ENCODE measurements around the gene ZNF808. TPM values are rescaled to one million over a fixed set of nuclear protein-coding genes. Genes with fewer than 3 reads are reported as not detected.
A peak's percentile ranks its signal among the peaks of the same experiment; 100 is the strongest.
"Not testable (repeated sequence)": the region's sequence is repeated elsewhere in the genome, so short reads cannot be mapped to it uniquely, and the experiment has no call there.

The ZNF808 gene
- 10 to 100 TPM; 12.6 to 63.9 (median 25.3) TPM for total RNA-seq

DNA sequence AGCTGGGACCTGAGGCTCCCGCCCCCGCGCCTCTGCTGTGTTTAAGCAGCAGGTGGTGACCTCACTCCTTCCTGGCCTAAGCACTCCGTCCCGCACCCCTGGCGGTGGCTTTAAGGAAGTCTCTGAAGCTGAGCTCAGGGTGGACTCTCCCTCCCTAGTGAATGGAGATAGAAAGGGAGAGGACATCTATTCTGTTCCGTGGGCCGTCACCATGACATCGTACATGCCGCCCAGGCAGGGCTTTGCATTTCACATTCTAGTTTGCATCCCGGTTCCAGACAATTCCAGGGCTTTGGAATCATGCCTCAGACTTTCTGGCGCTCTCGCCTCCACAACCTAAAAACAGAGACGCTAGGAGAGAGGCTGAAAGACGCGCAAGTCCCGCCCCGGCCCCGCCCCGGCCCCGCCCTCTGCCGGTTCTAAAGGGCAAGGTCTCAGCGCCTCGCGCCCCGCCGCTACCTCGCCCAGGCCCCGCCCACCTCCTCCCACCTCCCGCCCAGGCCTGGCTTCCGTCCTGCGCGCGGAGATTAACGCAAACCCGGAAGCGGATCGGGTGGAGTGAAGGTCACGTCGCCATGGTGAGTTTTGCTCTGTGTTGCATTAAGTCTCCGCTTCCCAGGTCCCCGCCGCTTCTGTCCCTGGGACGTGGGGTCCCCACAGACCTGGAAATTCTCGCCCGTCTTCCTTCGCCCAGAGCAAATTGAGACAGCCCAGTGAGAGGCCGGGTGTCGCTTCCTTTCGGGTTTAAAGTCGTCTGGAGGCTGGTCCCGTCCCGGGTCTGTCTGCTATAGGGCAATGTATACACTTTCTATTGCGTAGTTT lies at the start of gene ZNF808:
Gene ZNF808, plus strand, starts transcription at position 535 of the 822 bp plus-strand sequence. CDS start 15,617 bp downstream, outside the sequence.
- peak; percentile 95 to 100 for DNase-seq
- peak; percentile 99 for ATAC-seq (ENCODE audit: low FRiP score in 2 of 2)
- peaks cover 10 to 18% (median 13%) of the 10 kb centered on the region in 4 donors for H3K4me1 ChIP-seq
- H3K36me3 ChIP-seq = peaks cover 0 to under 1% (median 0%) of the 10 kb centered on the region in 4 donors
- H3K27ac ChIP-seq = peak within 1 kb of the TSS; percentile 88 to 95 (median 89)
- peak within 1 kb of the TSS; percentile 76 to 81 (median 77) for H3K4me3 ChIP-seq
- H3K27me3 ChIP-seq = no peaks in the 10 kb centered on the region
- TF ChIP-seq EP300 (IDR thresholded peaks at IDR 0.05) = no peak
- TF ChIP-seq POLR2A (IDR thresholded peaks at IDR 0.05) = peak in 2 of 4 donors; percentile 61 to 62
- peak; percentile 33 to 86 (median 83) for TF ChIP-seq CTCF (IDR thresholded peaks at IDR 0.05)
- peak; percentile 80 to 84 for TF ChIP-seq POLR2AphosphoS5 (IDR thresholded peaks at IDR 0.05)
- 0 to 1% methylated on average over 15 to 44 of the region's 54 CpGs for WGBS, 2 donors
- peaks cover 0 to 10% (median 4%) of the 10 kb centered on the region in 4 donors for H3K9me3 ChIP-seq

- not testable (repeated sequence) for H3K27me3 ChIP-seq; ATAC-seq (ENCODE audit: low FRiP score in 2 of 2); DNase-seq; H3K36me3 ChIP-seq; H3K4me3 ChIP-seq; H3K4me1 ChIP-seq; H3K27ac ChIP-seq
- H3K9me3 ChIP-seq = peaks cover 59 to 93% (median 87%) of the 10 kb centered on the region in 4 donors
- 47 to 51% methylated on average over 7 of the region's 7 CpGs for WGBS, 2 donors
Observed at GRCh38 chr19:52484111-52484743, 43.2 kb upstream of the ZNF808 start.

- H3K4me1 ChIP-seq; H3K27me3 ChIP-seq; ATAC-seq (ENCODE audit: low FRiP score in 2 of 2); DNase-seq; H3K36me3 ChIP-seq; H3K4me3 ChIP-seq; H3K27ac ChIP-seq: not testable (repeated sequence)
- whole genome bisulfite sequencing, 2 donors = 40% methylated on average over 4 to 7 of the region's 7 CpGs
- H3K9me3 ChIP-seq = peaks cover 51 to 92% (median 84%) of the 10 kb centered on the region in 4 donors
Observed at GRCh38 chr19:52485064-52485463, 42.4 kb upstream of the ZNF808 start.

DNA sequence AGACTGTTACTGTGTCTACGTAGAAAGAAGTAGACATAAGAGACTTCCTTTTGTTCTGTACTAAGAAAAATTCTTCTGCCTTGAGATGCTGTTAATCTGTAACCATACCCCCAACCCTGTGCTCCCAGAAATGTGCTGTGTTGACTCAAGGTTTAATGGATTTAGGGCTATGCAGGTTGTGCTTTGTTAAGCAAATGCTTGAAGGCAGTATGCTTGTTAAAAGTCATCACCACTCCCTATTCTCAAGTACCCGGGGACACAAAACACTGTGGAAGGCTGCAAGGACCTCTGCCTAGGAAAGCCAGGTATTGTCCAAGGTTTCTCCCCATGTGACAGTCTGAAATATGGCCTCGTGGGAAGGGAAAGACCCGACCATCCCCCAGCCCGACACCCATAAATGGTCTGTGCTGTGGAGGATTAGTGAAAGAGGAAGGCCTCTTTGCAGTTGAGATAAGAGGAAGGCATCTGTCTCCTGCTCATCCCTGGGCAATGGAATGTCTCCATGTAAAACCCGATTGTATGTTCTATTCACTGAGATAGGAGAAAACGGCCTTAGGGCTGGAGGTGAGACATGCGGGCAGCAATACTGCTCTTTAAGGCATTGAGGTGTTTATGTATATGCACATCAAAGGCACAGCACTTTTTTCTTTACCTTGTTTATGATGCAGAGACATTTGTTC lies 41.8 kb upstream of the ZNF808 start:
- H3K9me3 ChIP-seq = peaks cover 46 to 88% (median 79%) of the 10 kb centered on the region in 4 donors
- not testable (repeated sequence) for H3K36me3 ChIP-seq; H3K4me1 ChIP-seq; H3K27ac ChIP-seq; DNase-seq; H3K4me3 ChIP-seq; H3K27me3 ChIP-seq; ATAC-seq (ENCODE audit: low FRiP score in 2 of 2)
- 16 to 23% methylated on average over 7 to 8 of the region's 8 CpGs for WGBS, 2 donors

GRCh38 chr19:52492201-52492993 lies 35.1 kb upstream of the ZNF808 start:
- Histone ChIP-seq H3K4me3 (peak overlapping the region in 2 of 4 donors; percentile 9 to 12), H3K36me3 (peaks cover 0 to 3% (median 0%) of the 10 kb centered on the region in 4 donors), H3K27me3 (no peaks in the 10 kb centered on the region), H3K4me1 (no peaks in the 10 kb centered on the region), H3K9me3 (peaks cover 16 to 88% (median 79%) of the 10 kb centered on the region in 4 donors), H3K27ac (no peak overlapping the region)
- DNase-seq (peak in 1 of 2 donors; percentile 87), ATAC-seq (ENCODE audit: low FRiP score in 2 of 2) (peak in 1 of 2 donors; percentile 55)
- 41 to 43% methylated on average over 37 of the region's 37 CpGs for WGBS, 2 donors
- no peak for TF ChIP-seq CTCF (IDR thresholded peaks at IDR 0.05)
- no peak for TF ChIP-seq POLR2AphosphoS5 (IDR thresholded peaks at IDR 0.05)
- no peak for TF ChIP-seq POLR2A (IDR thresholded peaks at IDR 0.05)
- no peak for TF ChIP-seq EP300 (IDR thresholded peaks at IDR 0.05)
